HL-60 (cell line): Measurements from ENCODE around the gene REG3A.

ENCODE experiments used
- DNase-seq, 2 experiments: peaks; one replicate each; pipeline ENCODE4 v3.0.0-alpha.2; 2010 to 2020; ENCODE audit warnings: low read depth in 1 of 2, low spot score in 1 of 2
- H3K27ac ChIP-seq: fragments of 250-450 bp; sonication (Bioruptor Pico); replicated peaks from 2 replicates; pipeline ENCODE4 v1.5.1; 2020; ENCODE audit warnings: mild to moderate bottlenecking, moderate library complexity
- H3K27me3 ChIP-seq: fragments of 250-450 bp; sonication (Bioruptor Pico); 2 replicates; pipeline ENCODE4 v1.5.1; 2021; ENCODE audit warnings: mild to moderate bottlenecking, moderate library complexity; ENCODE audit not compliant: insufficient read depth, poor library complexity, severe bottlenecking
- H3K4me3 ChIP-seq: replicated peaks from 2 replicates; pipeline ENCODE4 v1.5.1; 2011; ENCODE audit warnings: mild to moderate bottlenecking, control low read depth, low read length; ENCODE audit not compliant: insufficient read depth
- GABPA ChIP-seq: IDR thresholded peaks from 2 replicates; pipeline ENCODE4 v1.6.1; 2012; ENCODE audit warnings: low read depth
- POLR2AphosphoS5 ChIP-seq: IDR thresholded peaks from 2 replicates; pipeline ENCODE4 v1.6.1; 2012; ENCODE audit warnings: low read depth
- SPI1 ChIP-seq: IDR thresholded peaks from 2 replicates; pipeline ENCODE4 v1.6.1; 2012; ENCODE audit warnings: low read depth, mild to moderate bottlenecking, borderline replicate concordance
- TF ChIP-seq, protein P1 (sequence below): IDR thresholded peaks from 2 replicates; pipeline ENCODE4 v1.6.1; 2012; ENCODE audit warnings: low read depth; ENCODE audit not compliant: insufficient replicate concordance
- TF ChIP-seq, protein P2 (sequence below): IDR thresholded peaks from one replicate; pipeline ENCODE4 v1.5.1; 2011; ENCODE audit warnings: low read length, control low read depth, inconsistent platforms; ENCODE audit not compliant: insufficient read depth

The REG3A gene

DNA sequence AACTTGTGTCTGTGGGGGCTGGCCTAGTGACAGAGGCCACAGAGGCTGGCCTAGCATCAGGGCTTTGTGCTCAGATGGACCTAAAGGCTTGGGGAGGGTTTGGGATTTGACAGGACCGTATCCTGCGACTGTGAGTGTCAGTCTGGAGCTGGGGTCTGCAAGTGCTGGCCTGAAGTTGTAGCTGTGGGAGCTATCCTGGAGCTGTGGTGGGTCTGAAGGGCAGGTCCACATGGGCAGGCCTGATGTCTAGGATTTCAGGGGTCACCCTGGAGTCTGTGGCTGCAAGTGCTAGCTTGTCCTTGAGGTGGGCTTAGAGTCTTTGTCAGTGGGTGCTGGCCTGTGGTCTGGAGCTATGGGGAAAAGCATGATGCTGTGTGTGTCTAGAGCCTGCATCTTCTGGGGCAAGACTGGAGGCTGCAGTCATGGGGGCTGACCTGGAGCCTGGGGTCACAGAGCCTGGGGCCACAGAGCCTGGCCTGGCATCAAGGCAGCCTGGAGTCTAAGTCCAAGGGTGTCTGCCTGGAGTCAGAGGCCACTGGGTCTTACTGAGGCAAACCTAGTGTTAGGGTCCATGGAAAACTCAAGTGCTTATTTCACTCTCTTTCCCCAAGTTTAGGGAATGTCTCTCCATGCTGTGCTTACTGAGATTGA lies 3.6 kb downstream of the REG3A start:
- no peak for DNase-seq
- Histone ChIP-seq H3K27me3 (no peaks in the 10 kb centered on the region), H3K27ac (no peak overlapping the region), H3K4me3 (no peak overlapping the region)
- TF ChIP-seq SPI1 (no peak), POLR2AphosphoS5 (no peak), GABPA (no peak)
- TF ChIP-seq, protein P1, sequence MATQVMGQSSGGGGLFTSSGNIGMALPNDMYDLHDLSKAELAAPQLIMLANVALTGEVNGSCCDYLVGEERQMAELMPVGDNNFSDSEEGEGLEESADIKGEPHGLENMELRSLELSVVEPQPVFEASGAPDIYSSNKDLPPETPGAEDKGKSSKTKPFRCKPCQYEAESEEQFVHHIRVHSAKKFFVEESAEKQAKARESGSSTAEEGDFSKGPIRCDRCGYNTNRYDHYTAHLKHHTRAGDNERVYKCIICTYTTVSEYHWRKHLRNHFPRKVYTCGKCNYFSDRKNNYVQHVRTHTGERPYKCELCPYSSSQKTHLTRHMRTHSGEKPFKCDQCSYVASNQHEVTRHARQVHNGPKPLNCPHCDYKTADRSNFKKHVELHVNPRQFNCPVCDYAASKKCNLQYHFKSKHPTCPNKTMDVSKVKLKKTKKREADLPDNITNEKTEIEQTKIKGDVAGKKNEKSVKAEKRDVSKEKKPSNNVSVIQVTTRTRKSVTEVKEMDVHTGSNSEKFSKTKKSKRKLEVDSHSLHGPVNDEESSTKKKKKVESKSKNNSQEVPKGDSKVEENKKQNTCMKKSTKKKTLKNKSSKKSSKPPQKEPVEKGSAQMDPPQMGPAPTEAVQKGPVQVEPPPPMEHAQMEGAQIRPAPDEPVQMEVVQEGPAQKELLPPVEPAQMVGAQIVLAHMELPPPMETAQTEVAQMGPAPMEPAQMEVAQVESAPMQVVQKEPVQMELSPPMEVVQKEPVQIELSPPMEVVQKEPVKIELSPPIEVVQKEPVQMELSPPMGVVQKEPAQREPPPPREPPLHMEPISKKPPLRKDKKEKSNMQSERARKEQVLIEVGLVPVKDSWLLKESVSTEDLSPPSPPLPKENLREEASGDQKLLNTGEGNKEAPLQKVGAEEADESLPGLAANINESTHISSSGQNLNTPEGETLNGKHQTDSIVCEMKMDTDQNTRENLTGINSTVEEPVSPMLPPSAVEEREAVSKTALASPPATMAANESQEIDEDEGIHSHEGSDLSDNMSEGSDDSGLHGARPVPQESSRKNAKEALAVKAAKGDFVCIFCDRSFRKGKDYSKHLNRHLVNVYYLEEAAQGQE = no peak

DNA sequence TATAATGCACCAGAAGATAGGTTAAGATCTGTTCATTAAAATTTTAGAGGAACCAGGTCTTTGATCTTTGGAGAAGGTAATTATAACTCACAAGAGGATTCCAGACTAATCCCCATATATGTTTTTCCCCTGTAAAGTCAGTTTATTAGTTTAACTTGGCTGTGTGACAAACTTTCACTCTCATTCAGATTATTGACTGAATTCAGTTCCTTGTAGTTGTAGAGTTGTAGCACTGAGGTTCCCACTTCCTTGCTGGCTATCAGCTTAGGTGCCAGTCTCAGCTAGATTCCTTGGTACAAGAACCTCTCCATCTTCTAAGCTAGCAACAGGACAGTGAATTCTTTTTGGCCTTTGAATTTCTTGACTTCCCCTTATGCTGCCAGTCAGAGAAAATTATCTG lies 20.1 kb downstream of the REG3A start:
- H3K27me3 ChIP-seq = no peaks in the 10 kb centered on the region
- TF ChIP-seq, protein P2, sequence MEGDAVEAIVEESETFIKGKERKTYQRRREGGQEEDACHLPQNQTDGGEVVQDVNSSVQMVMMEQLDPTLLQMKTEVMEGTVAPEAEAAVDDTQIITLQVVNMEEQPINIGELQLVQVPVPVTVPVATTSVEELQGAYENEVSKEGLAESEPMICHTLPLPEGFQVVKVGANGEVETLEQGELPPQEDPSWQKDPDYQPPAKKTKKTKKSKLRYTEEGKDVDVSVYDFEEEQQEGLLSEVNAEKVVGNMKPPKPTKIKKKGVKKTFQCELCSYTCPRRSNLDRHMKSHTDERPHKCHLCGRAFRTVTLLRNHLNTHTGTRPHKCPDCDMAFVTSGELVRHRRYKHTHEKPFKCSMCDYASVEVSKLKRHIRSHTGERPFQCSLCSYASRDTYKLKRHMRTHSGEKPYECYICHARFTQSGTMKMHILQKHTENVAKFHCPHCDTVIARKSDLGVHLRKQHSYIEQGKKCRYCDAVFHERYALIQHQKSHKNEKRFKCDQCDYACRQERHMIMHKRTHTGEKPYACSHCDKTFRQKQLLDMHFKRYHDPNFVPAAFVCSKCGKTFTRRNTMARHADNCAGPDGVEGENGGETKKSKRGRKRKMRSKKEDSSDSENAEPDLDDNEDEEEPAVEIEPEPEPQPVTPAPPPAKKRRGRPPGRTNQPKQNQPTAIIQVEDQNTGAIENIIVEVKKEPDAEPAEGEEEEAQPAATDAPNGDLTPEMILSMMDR = no peak
- TF ChIP-seq SPI1 (no peak), POLR2AphosphoS5 (no peak)
- no peak for DNase-seq
- H3K4me3 ChIP-seq = no peak overlapping the region
- H3K27ac ChIP-seq = no peak overlapping the region

DNA sequence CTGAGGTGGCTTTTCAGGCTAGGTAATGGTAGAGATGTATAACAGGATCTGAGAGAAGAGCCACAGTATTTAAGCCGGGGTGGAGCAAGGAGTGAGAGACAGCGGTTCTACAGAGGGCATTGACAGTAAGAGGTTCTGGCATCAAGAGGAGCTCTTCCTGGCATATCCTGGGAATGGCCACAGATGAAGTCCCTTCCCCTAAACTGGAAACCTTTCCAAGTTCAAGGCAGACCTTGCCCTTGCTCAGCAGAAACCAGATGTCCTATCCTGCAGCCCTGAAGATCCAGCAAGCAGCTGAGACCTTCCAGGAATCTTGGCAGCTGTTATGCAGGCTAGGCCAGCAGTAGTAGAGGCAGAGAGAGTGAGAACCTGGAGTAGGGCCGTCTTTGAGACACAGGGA lies 21.2 kb downstream of the REG3A start:
- no peak for DNase-seq

DNA sequence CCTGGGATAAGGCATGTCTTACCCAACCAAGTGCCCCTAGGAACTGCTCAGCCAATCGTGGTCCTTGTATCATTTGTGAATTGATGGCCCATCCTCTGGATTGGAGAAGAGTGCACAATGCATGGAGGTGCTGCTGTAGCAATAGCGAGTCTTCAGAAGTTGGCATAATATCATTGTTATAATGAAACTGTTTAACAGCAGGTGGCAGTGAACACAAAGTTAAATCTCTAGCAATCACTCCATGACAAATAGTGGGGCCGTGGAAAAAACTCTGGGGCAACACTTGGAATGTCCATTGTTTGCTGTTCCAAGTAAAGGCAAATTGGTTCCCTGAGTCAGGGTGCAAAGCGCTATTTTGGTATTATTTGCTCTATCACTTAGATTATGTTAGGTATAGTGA lies 27.9 kb downstream of the REG3A start:
- Histone ChIP-seq H3K27me3 (no peaks in the 10 kb centered on the region), H3K4me3 (no peak overlapping the region), H3K27ac (no peak overlapping the region)
- TF ChIP-seq, protein P1 = no peak
- TF ChIP-seq POLR2AphosphoS5 = no peak
- TF ChIP-seq GABPA = no peak
- TF ChIP-seq SPI1 = no peak
- TF ChIP-seq, protein P2 = no peak
- no peak for DNase-seq

More for the DNA sequence above, 21.2 kb downstream of the REG3A start:
- TF ChIP-seq GABPA (no peak), POLR2AphosphoS5 (no peak), SPI1 (no peak)
- TF ChIP-seq, protein P2 = no peak
- TF ChIP-seq, protein P1 = no peak
- Histone ChIP-seq H3K27me3 (no peaks in the 10 kb centered on the region), H3K4me3 (no peak overlapping the region), H3K27ac (no peak overlapping the region)
